B cell (primary cell): ENCODE data around the gene TFB1M. TPM values are rescaled to one million over a fixed set of nuclear protein-coding genes. Genes with fewer than 3 reads are reported as not detected.
A peak's percentile ranks its signal among the peaks of the same experiment; 100 is the strongest.

ENCODE experiments used
- ATAC-seq: fragments of 200-7000 bp; cut with Tn5 transposase; one replicate; pipeline ENCODE4 v1.10.0; 2021; ENCODE audit warnings: low read depth, mild to moderate bottlenecking, moderate number of reproducible peaks, moderate library complexity
- CTCF ChIA-PET: fragments of 350-600 bp; sonication (Branson Sonifier 250); formaldehyde crosslinking; loops from one replicate; lab custom pipeline; 2021; ENCODE audit warnings: antibody characterized with exemption, inconsistent platforms; lab: Charles Lee
- POLR2A ChIA-PET: fragments of 350-600 bp; sonication (Branson Sonifier 250); formaldehyde crosslinking; loops from one replicate; lab custom pipeline; 2021; ENCODE audit warnings: antibody characterized with exemption; lab: Charles Lee
- DNase-seq: peaks from one replicate; pipeline ENCODE4 v3.0.0; 2013
- H2AFZ ChIP-seq: 2 replicates; pipeline ENCODE4 v1.6.1; 2012; ENCODE audit warnings: mild to moderate bottlenecking, low read depth, low read length; ENCODE audit not compliant: insufficient read depth, poor library complexity, severe bottlenecking
- H3K27ac ChIP-seq, 2 donors: 1 replicate in 1 of 2; 2 replicates in 1 of 2; pipeline ENCODE4 v1.5.1; 2012 to 2013; ENCODE audit warnings: low read length in 2 of 2, mild to moderate bottlenecking in 2 of 2, moderate library complexity in 1 of 2
- H3K27me3 ChIP-seq, 4 experiments: fragments of 200-600 bp in 1 of 4; sonication (generic) in 1 of 4; replicated peaks in 1 of 4; 1 replicate in 2 of 4; 2 replicates in 2 of 4; pipeline versions ENCODE4 v1.6.1 to v1.7.0; 2013 to 2016; ENCODE audit warnings: low read length in 3 of 4, mild to moderate bottlenecking in 2 of 4, mixed read lengths in 1 of 4, moderate library complexity in 1 of 4; ENCODE audit not compliant: insufficient read depth in 4 of 4, control insufficient read depth in 3 of 4; ENCODE audit errors: control extremely low read depth in 1 of 4
- H3K36me3 ChIP-seq, 2 experiments: replicated peaks in 1 of 2; 1 replicate in 1 of 2; 2 replicates in 1 of 2; pipeline versions ENCODE4 v1.6.1 to v1.7.1; 2013; ENCODE audit warnings: low read length in 1 of 2; ENCODE audit not compliant: insufficient read depth in 2 of 2, control insufficient read depth in 1 of 2; ENCODE audit errors: control extremely low read depth in 1 of 2, extremely low read depth in 1 of 2
- H3K4me1 ChIP-seq, 2 donors: fragments of 200-600 bp in 1 of 2; sonication (generic) in 1 of 2; 1 replicate in 1 of 2; 2 replicates in 1 of 2; pipeline versions ENCODE4 v1.5.1 to v1.6.1; 2013 to 2017; ENCODE audit warnings: low read length in 2 of 2; ENCODE audit not compliant: control insufficient read depth in 2 of 2, insufficient read depth in 2 of 2
- H3K4me2 ChIP-seq: replicated peaks from 2 replicates; pipeline ENCODE3; 2012; ENCODE audit warnings: mild to moderate bottlenecking, low read depth, low read length; ENCODE audit not compliant: poor library complexity, severe bottlenecking
- H3K4me3 ChIP-seq, 5 experiments: fragments of 200-600 bp in 1 of 5; sonication (generic) in 1 of 5; 1 replicate in 3 of 5; 2 replicates in 2 of 5; pipeline versions ENCODE4 v1.5.1 to v1.7.0; 2011 to 2016; ENCODE audit warnings: low read length in 4 of 5, mild to moderate bottlenecking in 4 of 5, low read depth in 2 of 5, control low read depth in 1 of 5, moderate library complexity in 1 of 5; ENCODE audit not compliant: insufficient read depth in 1 of 5; ENCODE audit errors: control extremely low read depth in 1 of 5, extremely low read depth in 1 of 5
- H3K79me2 ChIP-seq: fragments of 200-600 bp; sonication (generic); one replicate; pipeline ENCODE4 v1.6.0; 2016; ENCODE audit warnings: low read length; ENCODE audit not compliant: control insufficient read depth, insufficient read depth
- H3K9ac ChIP-seq: fragments of 200-600 bp; sonication (generic); 2 replicates; pipeline ENCODE4 v1.6.1; 2017; ENCODE audit warnings: mild to moderate bottlenecking, low read length, moderate library complexity
- H3K9me3 ChIP-seq, 3 donors: one replicate each; pipeline versions ENCODE4 v1.6.1 to v1.7.1; 2013; ENCODE audit warnings: low read length in 2 of 3; ENCODE audit not compliant: control insufficient read depth in 2 of 3, insufficient read depth in 1 of 3; ENCODE audit errors: control extremely low read depth in 1 of 3
- H4K20me1 ChIP-seq: 2 replicates; pipeline ENCODE4 v1.6.0; 2012; ENCODE audit warnings: mild to moderate bottlenecking, low read length; ENCODE audit not compliant: insufficient read depth, control insufficient read depth, poor library complexity, severe bottlenecking
- H3K27ac Mint-ChIP-seq: one replicate; pipeline ENCODE4 v1.8.0; 2021; ENCODE audit warnings: mixed read lengths
- H3K27me3 Mint-ChIP-seq: one replicate; pipeline ENCODE4 v1.8.0; 2021; ENCODE audit warnings: mixed read lengths
- H3K4me1 Mint-ChIP-seq: one replicate; pipeline ENCODE4 v1.8.0; 2021; ENCODE audit warnings: mixed read lengths
- H3K4me3 Mint-ChIP-seq: one replicate; pipeline ENCODE4 v1.8.0; 2021; ENCODE audit warnings: mixed read lengths
- H3K9me3 Mint-ChIP-seq: one replicate; pipeline ENCODE4 v1.8.0; 2022; ENCODE audit warnings: mixed read lengths; ENCODE audit not compliant: insufficient read depth
- CTCF ChIP-seq: fragments of 200-600 bp; IDR thresholded peaks from one replicate; pipeline ENCODE4 v1.8.0; 2022; ENCODE audit warnings: antibody characterized with exemption, mild to moderate bottlenecking
- EZH2 ChIP-seq: IDR thresholded peaks from 2 replicates; pipeline ENCODE4 v1.6.1; 2012; ENCODE audit warnings: borderline replicate concordance, low read depth, mild to moderate bottlenecking, moderate library complexity, low read length; ENCODE audit not compliant: insufficient read depth, poor library complexity, severe bottlenecking
- WGBS: methylation state at CpG from one replicate; pipeline ENCODE4 v1.1.5; 2013; ENCODE audit warnings: missing lambda C conversion rate; ENCODE audit not compliant: insufficient coverage; 5-methylcytosine and 5-hydroxymethylcytosine counted together
- intact Hi-C: fragments of 100-400 bp; cut with micrococcal nuclease; formaldehyde crosslinking; loops from one replicate; pipeline ENCODE4 v1.10.0; 2022
- polyA plus RNA-seq: library from polyadenylated mRNA; depleted of rRNA; stranded (reverse); fragments of >200 nt; gene quantifications from 2 replicates; pipeline ENCODE4 v1.2.3, GENCODE V29; 2012
- total RNA-seq, 2 donors: library from RNA; stranded (reverse); fragments of 120-200 nt in 1 of 2; gene quantifications; 1 replicate in 1 of 2; 2 replicates in 1 of 2; pipeline versions ENCODE4 v1.2.3 to v1.2.4, GENCODE V29; 2013 to 2022

TFB1M gene
- total and polyA plus RNA-seq, 2 donors (not counting 1 experiment from before 2014, with no cell fraction given), result 18.6 to 49.9 TPM

DNA sequence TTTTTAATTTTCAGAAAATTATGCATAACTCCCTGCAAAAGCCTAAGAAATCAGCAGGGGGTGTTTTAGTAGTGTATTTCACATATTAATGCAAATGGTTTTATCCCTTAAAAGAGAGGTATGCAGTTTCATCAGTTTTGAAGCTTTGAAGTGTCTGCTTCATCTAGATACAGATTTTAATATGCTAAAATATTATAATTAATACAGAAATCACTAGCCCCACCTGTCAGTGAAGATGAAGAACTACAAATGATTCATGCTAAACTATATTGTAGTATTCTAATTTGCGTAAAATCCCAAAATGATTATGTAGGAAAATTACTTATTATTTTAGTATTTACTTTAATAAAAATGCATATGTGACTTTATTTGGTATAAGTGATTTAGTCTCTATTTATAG, 2.9 kb upstream of the TFB1M start:
- ChIA-PET CTCF (interaction anchor here (1.6 to 2.7 kb wide), 4 partner anchors 10 to 449 kb away, joined by 3 to 15 read pairs (median 8); no protein-coding TSS in a partner anchor), POLR2A (no interaction called here)
- Histone ChIP-seq H3K9me3 (no peaks in the 10 kb centered on the region), H4K20me1 (no peaks in the 10 kb centered on the region), H3K79me2 (no peaks in the 10 kb centered on the region), H3K4me2 (no peak overlapping the region), H2AFZ (no peak overlapping the region), H3K4me3 (no peak overlapping the region), H3K27ac (no peak overlapping the region), H3K4me1 (peaks cover 15 to 16% of the 10 kb centered on the region in 2 donors), H3K27me3 (no peaks in the 10 kb centered on the region), H3K36me3 (peaks cover 0 to 1% of the 10 kb centered on the region in 2 experiments), H3K9ac (no peak overlapping the region)
- intact Hi-C loops, result no loop called here
- Mint-ChIP-seq H3K27me3 (no peaks in the 10 kb centered on the region), H3K27ac (no peak overlapping the region), H3K9me3 (no peaks in the 10 kb centered on the region), H3K4me3 (no peak overlapping the region), H3K4me1 (peaks cover 36% of the 10 kb centered on the region)
- no peak for ATAC-seq
- TF ChIP-seq EZH2 (no peak), CTCF (peak; percentile 61)
- WGBS, result no CpG with 5 or more reads among the region's 1 CpG
- DNase-seq, result no peak

DNA sequence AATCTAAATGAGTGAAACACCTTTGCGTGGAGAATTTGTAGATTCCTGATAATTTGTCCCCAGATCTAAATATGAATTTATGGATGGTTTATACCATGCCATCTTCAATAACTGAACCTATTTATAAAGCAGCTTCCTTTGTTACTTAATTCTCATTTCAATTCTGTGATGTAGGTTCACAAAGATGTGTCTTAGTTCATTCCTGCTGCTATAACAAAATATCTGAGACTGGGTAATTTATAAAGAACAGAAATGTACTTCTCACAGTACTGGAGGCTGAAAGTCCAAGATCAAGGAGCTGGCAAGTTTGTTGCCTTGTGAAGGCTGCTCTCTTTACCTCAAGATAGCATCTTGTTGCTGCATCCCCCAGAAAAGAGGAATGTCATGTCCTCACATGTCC, 2.1 kb upstream of the TFB1M start:
- no CpG with 5 or more reads among the region's 1 CpG for WGBS
- no peak overlapping the region for H3K27ac ChIP-seq
- ChIA-PET POLR2A (no interaction called here), CTCF (interaction anchor here (0.7 to 2.7 kb wide), 6 partner anchors 11 to 449 kb away, joined by 3 to 16 read pairs (median 8); no protein-coding TSS in a partner anchor)
- peaks cover 15 to 16% of the 10 kb centered on the region in 2 donors for H3K4me1 ChIP-seq
- H4K20me1 ChIP-seq, result no peaks in the 10 kb centered on the region
- ATAC-seq (no peak), DNase-seq (no peak)
- H3K27me3 Mint-ChIP-seq, result no peaks in the 10 kb centered on the region
- no peaks in the 10 kb centered on the region for H3K27me3 ChIP-seq
- H3K4me3 ChIP-seq, result no peak overlapping the region
- no peak for TF ChIP-seq EZH2
- TF ChIP-seq CTCF, result no peak
- peak overlapping the region; percentile 57 for H3K4me3 Mint-ChIP-seq
- no peak overlapping the region for H3K4me2 ChIP-seq
- H3K4me1 Mint-ChIP-seq, result peaks cover 43% of the 10 kb centered on the region
- intact Hi-C loops, result no loop called here
- no peak overlapping the region for H3K9ac ChIP-seq
- no peaks in the 10 kb centered on the region for H3K79me2 ChIP-seq
- peaks cover 0 to 1% of the 10 kb centered on the region in 2 experiments for H3K36me3 ChIP-seq
- no peak overlapping the region for H2AFZ ChIP-seq
- H3K27ac Mint-ChIP-seq, result no peak overlapping the region
- H3K9me3 ChIP-seq, result no peaks in the 10 kb centered on the region
- H3K9me3 Mint-ChIP-seq, result no peaks in the 10 kb centered on the region
